Smooth muscle cell (in vitro differentiated cells): ENCODE results near the gene VAX1. TPM values are rescaled to one million over a fixed set of nuclear protein-coding genes. Genes with fewer than 3 reads are reported as not detected.

ENCODE experiments used
- DNase-seq: peaks from one replicate; lab custom pipeline; 2025; ENCODE audit not compliant: unreplicated experiment; lab: John Stamatoyannopoulos, UW
- H2AFZ ChIP-seq: fragments of 200-600 bp; sonication (generic); 2 replicates; pipeline ENCODE4 v1.6.0; 2016; ENCODE audit warnings: antibody characterized with exemption, low read depth, mild to moderate bottlenecking
- H3F3A ChIP-seq: fragments of 200-600 bp; sonication (generic); 2 replicates; pipeline ENCODE4 v1.6.0; 2017; ENCODE audit warnings: antibody characterized with exemption, low read depth
- H3K27ac ChIP-seq: fragments of 200-600 bp; sonication (generic); 2 replicates; pipeline ENCODE4 v1.5.1; 2016; ENCODE audit warnings: low read depth, mild to moderate bottlenecking
- H3K27me3 ChIP-seq: fragments of 200-600 bp; sonication (generic); 2 replicates; pipeline ENCODE4 v1.6.1; 2016; ENCODE audit warnings: low read depth, mild to moderate bottlenecking
- H3K36me3 ChIP-seq: fragments of 200-600 bp; sonication (generic); 2 replicates; pipeline ENCODE4 v1.5.1; 2016; ENCODE audit warnings: low read depth
- H3K4me1 ChIP-seq: fragments of 200-600 bp; sonication (generic); 2 replicates; pipeline ENCODE4 v1.5.1; 2016; ENCODE audit warnings: low read depth
- H3K4me2 ChIP-seq: fragments of 200-600 bp; sonication (generic); 2 replicates; pipeline ENCODE4 v1.6.0; 2016; ENCODE audit warnings: mild to moderate bottlenecking
- H3K4me3 ChIP-seq: fragments of 200-600 bp; sonication (generic); 2 replicates; pipeline ENCODE4 v1.5.1; 2016; ENCODE audit warnings: mild to moderate bottlenecking
- H3K79me2 ChIP-seq: fragments of 200-600 bp; sonication (generic); 2 replicates; pipeline ENCODE4 v1.6.0; 2016; ENCODE audit warnings: low read depth, mild to moderate bottlenecking
- H3K9ac ChIP-seq: fragments of 200-600 bp; sonication (generic); 2 replicates; pipeline ENCODE4 v1.6.0; 2016; ENCODE audit warnings: low read depth
- H3K9me3 ChIP-seq: fragments of 200-600 bp; sonication (generic); replicated peaks from 2 replicates; pipeline ENCODE4 v1.5.1; 2016; ENCODE audit warnings: low read depth
- H4K20me1 ChIP-seq: fragments of 200-600 bp; sonication (generic); 2 replicates; pipeline ENCODE4 v1.6.0; 2016; ENCODE audit warnings: low read depth
- CTCF ChIP-seq: fragments of 200-600 bp; sonication (generic); IDR thresholded peaks from 2 replicates; pipeline ENCODE4 v1.5.1; 2017; ENCODE audit warnings: borderline replicate concordance, mild to moderate bottlenecking, antibody characterized with exemption; ENCODE audit not compliant: insufficient read depth, poor library complexity, severe bottlenecking
- WGBS: methylation state at CpG from one replicate; pipeline ENCODE4 v1.1.7; 2016; ENCODE audit warnings: low lambda C conversion rate; 5-methylcytosine and 5-hydroxymethylcytosine counted together
- polyA plus RNA-seq: library from polyadenylated mRNA; unstranded; fragments of >200 nt; fragmentation: Nextera tagmentation; extraction: Ambion mirVana; gene quantifications from 2 replicates; pipeline ENCODE4 v1.2.1, GENCODE V29; 2016
- total RNA-seq: library from RNA; depleted of rRNA; stranded (reverse); fragments of >200 nt; gene quantifications from 2 replicates; pipeline ENCODE4 v1.2.3, GENCODE V29; 2014

The VAX1 gene
- total and polyA plus RNA-seq, 2 experiments from 2014 or later, result not detected

- no peak for DNase-seq
- Histone ChIP-seq H3K9me3 (no peaks in the 10 kb centered on the region), H3F3A (no peaks in the 10 kb centered on the region), H2AFZ (no peak overlapping the region), H3K4me3 (no peak overlapping the region), H4K20me1 (no peaks in the 10 kb centered on the region), H3K9ac (no peak overlapping the region), H3K36me3 (no peaks in the 10 kb centered on the region), H3K27ac (no peak overlapping the region), H3K4me2 (no peak overlapping the region), H3K27me3 (peaks cover 17% of the 10 kb centered on the region), H3K4me1 (no peaks in the 10 kb centered on the region), H3K79me2 (no peaks in the 10 kb centered on the region)
- peak; percentile 23 for TF ChIP-seq CTCF
- 32% methylated on average over 1 of the region's 1 CpG for WGBS
Measured at GRCh38 chr10:117112220-117112619, 25.9 kb downstream of the VAX1 start.

GRCh38 chr10:117107238-117107637, 30.8 kb downstream of the VAX1 start:
- no peak for DNase-seq
- no peaks in the 10 kb centered on the region for H3K79me2 ChIP-seq
- H3K4me2 ChIP-seq, result no peak overlapping the region
- H3K4me1 ChIP-seq, result no peaks in the 10 kb centered on the region
- no peaks in the 10 kb centered on the region for H3F3A ChIP-seq
- H2AFZ ChIP-seq, result no peak overlapping the region
- no peak overlapping the region for H3K4me3 ChIP-seq
- H3K9ac ChIP-seq, result no peak overlapping the region
- 70% methylated on average over 4 of the region's 4 CpGs for WGBS
- no peaks in the 10 kb centered on the region for H3K9me3 ChIP-seq
- H3K27me3 ChIP-seq, result peaks cover 6% of the 10 kb centered on the region
- TF ChIP-seq CTCF, result no peak
- H3K36me3 ChIP-seq, result no peaks in the 10 kb centered on the region
- no peak overlapping the region for H3K27ac ChIP-seq
- no peaks in the 10 kb centered on the region for H4K20me1 ChIP-seq

- Histone ChIP-seq H3K9ac (no peak overlapping the region), H3K4me3 (no peak overlapping the region), H3F3A (no peaks in the 10 kb centered on the region), H3K79me2 (no peaks in the 10 kb centered on the region), H3K4me2 (no peak overlapping the region), H3K27ac (no peak overlapping the region), H2AFZ (no peak overlapping the region), H3K36me3 (no peaks in the 10 kb centered on the region), H3K9me3 (no peaks in the 10 kb centered on the region), H4K20me1 (no peaks in the 10 kb centered on the region), H3K27me3 (no peaks in the 10 kb centered on the region), H3K4me1 (peaks cover 27% of the 10 kb centered on the region)
- 85% methylated on average over 9 of the region's 9 CpGs for WGBS
- no peak for DNase-seq
- TF ChIP-seq CTCF, result no peak
Measured at GRCh38 chr10:117096599-117097201, 41.4 kb downstream of the VAX1 start.

- no peak overlapping the region for H2AFZ ChIP-seq
- no peak for DNase-seq
- peaks cover 27% of the 10 kb centered on the region for H3K4me1 ChIP-seq
- no peaks in the 10 kb centered on the region for H3F3A ChIP-seq
- 66% methylated on average over 9 of the region's 9 CpGs for WGBS
- no peak overlapping the region for H3K4me3 ChIP-seq
- no peaks in the 10 kb centered on the region for H3K36me3 ChIP-seq
- H3K79me2 ChIP-seq, result no peaks in the 10 kb centered on the region
- H3K4me2 ChIP-seq, result no peak overlapping the region
- no peak overlapping the region for H3K9ac ChIP-seq
- TF ChIP-seq CTCF, result no peak
- H3K27ac ChIP-seq, result no peak overlapping the region
- no peaks in the 10 kb centered on the region for H4K20me1 ChIP-seq
- peaks cover 3% of the 10 kb centered on the region for H3K27me3 ChIP-seq
- H3K9me3 ChIP-seq, result no peaks in the 10 kb centered on the region
Measured at GRCh38 chr10:117094856-117095255, 43.2 kb downstream of the VAX1 start.
